NCI-H2107 (cell line): ENCODE measurements around the gene NEUROG1.

Experiments used
- DNase-seq: peaks from one replicate; lab custom pipeline; 2025; lab: John Stamatoyannopoulos, UW

The NEUROG1 gene

GRCh38 chr5:135493406-135494180 lies 42.2 kb downstream of the NEUROG1 start:
- DNase-seq: no peak

- DNase-seq: no peak
These were observed 43.5 kb downstream of the NEUROG1 start for GRCh38 chr5:135492319-135492626.

GRCh38 chr5:135491552-135492318 lies 44.0 kb downstream of the NEUROG1 start:
- DNase-seq: peak; percentile 74

GRCh38 chr5:135491038-135491551 lies 44.7 kb downstream of the NEUROG1 start:
- DNase-seq: no peak

GRCh38 chr5:135490245-135491037 lies 45.3 kb downstream of the NEUROG1 start:
- DNase-seq: no peak

GRCh38 chr5:135489466-135490244 lies 46.1 kb downstream of the NEUROG1 start:
- DNase-seq: no peak

- DNase-seq: peak; percentile 56
These were observed 46.9 kb downstream of the NEUROG1 start for GRCh38 chr5:135488727-135489465.

GRCh38 chr5:135487839-135488514 lies 47.8 kb downstream of the NEUROG1 start:
- no peak for DNase-seq

GRCh38 chr5:135487037-135487395 lies 48.7 kb downstream of the NEUROG1 start:
- no peak for DNase-seq

GRCh38 chr5:135486131-135487036 lies 49.4 kb downstream of the NEUROG1 start:
- DNase-seq: no peak

- peak; percentile 66 for DNase-seq
These were observed 51.1 kb downstream of the NEUROG1 start for GRCh38 chr5:135484674-135485086.
